Skin of body (tissue), 2 donors: ENCODE results near the gene KIZ. TPM values are rescaled to one million over a fixed set of nuclear protein-coding genes. Genes with fewer than 3 reads are reported as not detected.

Experiments used
- small RNA-seq: library from RNA; depleted of rRNA; stranded (forward); fragments of <200 nt; gene quantifications from one replicate; pipeline ENCODE3, GENCODE V24; 2014; ENCODE audit warnings: low replicate concordance
- total RNA-seq: library from RNA; depleted of rRNA; stranded (reverse); fragments of >200 nt; gene quantifications from one replicate; pipeline ENCODE4 v1.2.3, GENCODE V29; 2014

KIZ gene
- total RNA-seq, 1 donor from 2014 or later: 14.2 TPM

Small RNA genes within 50 kb of the gene (small RNA-seq; reads per million reads assigned to genes)
- gene RNA5SP477: not detected

Other genes starting within 250 kb of the KIZ start
- not detected for gene LINC00237, start 19.7 kb upstream of the KIZ start, total RNA-seq
- 45.4 TPM for gene XRN2, start 177.2 kb downstream of the KIZ start, total RNA-seq